Measurements from ENCODE around the gene SEC63.

DNA sequence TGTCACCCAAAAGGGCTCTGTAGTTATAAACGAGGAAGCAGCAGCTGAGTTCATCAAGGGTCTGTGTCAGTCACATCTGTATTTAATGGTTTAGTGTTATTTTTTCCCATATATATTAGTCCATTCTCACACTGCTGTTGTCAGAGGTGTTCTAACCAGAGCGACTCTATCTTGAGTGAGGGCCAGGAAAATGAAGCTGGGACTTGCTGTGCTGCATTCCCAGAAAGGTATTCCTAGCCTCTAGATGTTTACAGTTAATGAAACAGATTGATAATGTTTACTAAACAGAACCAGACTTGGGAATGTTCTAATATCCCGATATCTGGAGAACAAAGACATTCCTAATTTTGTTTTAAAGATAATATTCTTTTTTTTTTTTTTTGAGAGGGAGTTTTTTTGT lies 48.0 kb upstream of the SEC63 start:
- no peak for TF ChIP-seq SIN3A (IDR thresholded peaks at IDR 0.05; ENCODE audit: low read depth)
- TF ChIP-seq CTCF (IDR thresholded peaks at IDR 0.05 in 2 of 3, conservative IDR thresholded peaks at IDR 0.05 in 1 of 3; ENCODE audit: borderline replicate concordance in 1 of 3, insufficient read depth in 1 of 3, low read depth in 2 of 3, low read length in 2 of 3) = no peak
- TF ChIP-seq CEBPB (IDR thresholded peaks at IDR 0.05; ENCODE audit: low read depth) = no peak
- no peak for TF ChIP-seq JUND (IDR thresholded peaks at IDR 0.05)
- TF ChIP-seq, protein P1, sequence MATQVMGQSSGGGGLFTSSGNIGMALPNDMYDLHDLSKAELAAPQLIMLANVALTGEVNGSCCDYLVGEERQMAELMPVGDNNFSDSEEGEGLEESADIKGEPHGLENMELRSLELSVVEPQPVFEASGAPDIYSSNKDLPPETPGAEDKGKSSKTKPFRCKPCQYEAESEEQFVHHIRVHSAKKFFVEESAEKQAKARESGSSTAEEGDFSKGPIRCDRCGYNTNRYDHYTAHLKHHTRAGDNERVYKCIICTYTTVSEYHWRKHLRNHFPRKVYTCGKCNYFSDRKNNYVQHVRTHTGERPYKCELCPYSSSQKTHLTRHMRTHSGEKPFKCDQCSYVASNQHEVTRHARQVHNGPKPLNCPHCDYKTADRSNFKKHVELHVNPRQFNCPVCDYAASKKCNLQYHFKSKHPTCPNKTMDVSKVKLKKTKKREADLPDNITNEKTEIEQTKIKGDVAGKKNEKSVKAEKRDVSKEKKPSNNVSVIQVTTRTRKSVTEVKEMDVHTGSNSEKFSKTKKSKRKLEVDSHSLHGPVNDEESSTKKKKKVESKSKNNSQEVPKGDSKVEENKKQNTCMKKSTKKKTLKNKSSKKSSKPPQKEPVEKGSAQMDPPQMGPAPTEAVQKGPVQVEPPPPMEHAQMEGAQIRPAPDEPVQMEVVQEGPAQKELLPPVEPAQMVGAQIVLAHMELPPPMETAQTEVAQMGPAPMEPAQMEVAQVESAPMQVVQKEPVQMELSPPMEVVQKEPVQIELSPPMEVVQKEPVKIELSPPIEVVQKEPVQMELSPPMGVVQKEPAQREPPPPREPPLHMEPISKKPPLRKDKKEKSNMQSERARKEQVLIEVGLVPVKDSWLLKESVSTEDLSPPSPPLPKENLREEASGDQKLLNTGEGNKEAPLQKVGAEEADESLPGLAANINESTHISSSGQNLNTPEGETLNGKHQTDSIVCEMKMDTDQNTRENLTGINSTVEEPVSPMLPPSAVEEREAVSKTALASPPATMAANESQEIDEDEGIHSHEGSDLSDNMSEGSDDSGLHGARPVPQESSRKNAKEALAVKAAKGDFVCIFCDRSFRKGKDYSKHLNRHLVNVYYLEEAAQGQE (IDR thresholded peaks at IDR 0.05; ENCODE audit: low read depth) = no peak
- no peak for TF ChIP-seq POLR2A (IDR thresholded peaks at IDR 0.05; ENCODE audit: borderline replicate concordance, extremely low read depth, insufficient read depth, insufficient read length)
- TF ChIP-seq TCF7L2 (IDR thresholded peaks at IDR 0.05; ENCODE audit: borderline replicate concordance, extremely low read depth, insufficient read depth, insufficient read length) = no peak

Measured in HCT116 (cell line).